H1 (cell line): ENCODE results near the gene MARCKS. TPM values are rescaled to one million over a fixed set of nuclear protein-coding genes. Genes with fewer than 3 reads are reported as not detected.

Experiments used
- CTCF ChIA-PET: fragments of 300-600 bp; sonication (Branson Sonifier 250); formaldehyde crosslinking; loops from one replicate; lab custom pipeline; 2021; ENCODE audit not compliant: partially characterized antibody; lab: Charles Lee
- POLR2A ChIA-PET: fragments of 300-600 bp; sonication (Branson Sonifier 250); formaldehyde crosslinking; loops from one replicate; lab custom pipeline; 2021; ENCODE audit warnings: inconsistent platforms; ENCODE audit not compliant: partially characterized antibody; lab: Charles Lee
- DNase-seq, 2 experiments: peaks; one replicate each; pipeline versions ENCODE4 v3.0.0 to v3.0.0-alpha.2; 2010 to 2022; ENCODE audit warnings: low spot score in 2 of 2, low read depth in 1 of 2, mixed read lengths in 1 of 2
- FAIRE-seq: peaks from 2 replicates; lab custom pipeline; 2011; peaks lifted over from hg19 to GRCh38; lab: Jason Lieb, UNC
- H2AFZ ChIP-seq: 2 replicates; pipeline ENCODE4 v1.8.1; 2012; ENCODE audit warnings: low read length, inconsistent platforms
- H2AK5ac ChIP-seq: 2 replicates; pipeline ENCODE4 v1.6.1; 2013; ENCODE audit warnings: low read depth, low read length
- H2BK120ac ChIP-seq: replicated peaks from 2 replicates; pipeline ENCODE3; 2013; ENCODE audit warnings: low read depth, low read length, inconsistent platforms
- H2BK12ac ChIP-seq: 2 replicates; pipeline ENCODE4 v1.6.1; 2013; ENCODE audit warnings: low read depth, low read length
- H2BK15ac ChIP-seq: 2 replicates; pipeline ENCODE4 v1.6.1; 2013; ENCODE audit warnings: low read length
- H2BK20ac ChIP-seq: 2 replicates; pipeline ENCODE4 v1.6.1; 2013; ENCODE audit warnings: low read length
- H2BK5ac ChIP-seq: 2 replicates; pipeline ENCODE4 v1.6.1; 2013; ENCODE audit warnings: low read depth, low read length
- H3K14ac ChIP-seq: 2 replicates; pipeline ENCODE4 v1.6.1; 2013; ENCODE audit warnings: inconsistent platforms; ENCODE audit not compliant: insufficient read length
- H3K18ac ChIP-seq: 2 replicates; pipeline ENCODE4 v1.6.1; 2013; ENCODE audit warnings: low read length; ENCODE audit errors: extremely low read depth
- H3K23ac ChIP-seq: 2 replicates; pipeline ENCODE4 v1.6.1; 2013; ENCODE audit warnings: inconsistent platforms; ENCODE audit not compliant: insufficient read length
- H3K23me2 ChIP-seq: 2 replicates; pipeline ENCODE4 v1.6.1; 2013; ENCODE audit warnings: low read depth, low read length
- H3K27ac ChIP-seq: 2 replicates; pipeline ENCODE4 v1.6.1; 2011; ENCODE audit warnings: low read depth, low read length, inconsistent platforms
- H3K27me3 ChIP-seq, 4 experiments: replicated peaks in 1 of 4; 1 replicate in 1 of 4; 2 replicates in 3 of 4; pipeline versions ENCODE4 v1.6.1 to v1.8.1; 2011 to 2013; ENCODE audit warnings: low read length in 3 of 4, mild to moderate bottlenecking in 3 of 4, inconsistent platforms in 2 of 4, mixed read lengths in 2 of 4, moderate library complexity in 1 of 4; ENCODE audit not compliant: control insufficient read depth in 3 of 4, insufficient read depth in 3 of 4; ENCODE audit errors: extremely low read depth in 1 of 4
- H3K36me3 ChIP-seq, 4 experiments: 2 replicates each; pipeline versions ENCODE4 v1.6.1 to v1.8.1; 2011 to 2013; ENCODE audit warnings: mild to moderate bottlenecking in 4 of 4, low read length in 3 of 4, moderate library complexity in 2 of 4, control low read depth in 1 of 4, inconsistent platforms in 1 of 4; ENCODE audit not compliant: insufficient read depth in 4 of 4, control insufficient read depth in 2 of 4
- H3K4ac ChIP-seq: replicated peaks from 2 replicates; pipeline ENCODE3; 2013; ENCODE audit warnings: low read length, low read depth, mixed read lengths, inconsistent platforms; ENCODE audit not compliant: insufficient read length
- H3K4me1 ChIP-seq, 4 experiments: replicated peaks in 1 of 4; 1 replicate in 1 of 4; 2 replicates in 3 of 4; pipeline versions ENCODE4 v1.6.1 to v1.8.1; 2011 to 2013; ENCODE audit warnings: low read length in 3 of 4, inconsistent platforms in 2 of 4, mixed read lengths in 1 of 4; ENCODE audit not compliant: insufficient read depth in 4 of 4, control insufficient read depth in 3 of 4
- H3K4me2 ChIP-seq, 2 experiments: 2 replicates each; pipeline versions ENCODE4 v1.6.1 to v1.8.1; 2011 to 2013; ENCODE audit warnings: low read depth in 2 of 2, low read length in 2 of 2, control low read depth in 1 of 2, inconsistent platforms in 1 of 2, mild to moderate bottlenecking in 1 of 2; ENCODE audit not compliant: insufficient read depth in 1 of 2
- H3K4me3 ChIP-seq, 4 experiments: fragments of 200-600, 300-600 bp in 1 of 4; sonication (generic), shearing (Covaris generic), sonication (Bioruptor Twin) in 1 of 4; 2 replicates each; pipeline versions ENCODE4 v1.5.1 to v1.8.1; 2011 to 2016; ENCODE audit warnings: low read length in 4 of 4, low read depth in 3 of 4, control low read depth in 2 of 4, inconsistent platforms in 2 of 4, mild to moderate bottlenecking in 2 of 4, mixed read lengths in 1 of 4, moderate library complexity in 1 of 4; ENCODE audit not compliant: insufficient read depth in 2 of 4; ENCODE audit errors: extremely low read depth in 1 of 4
- H3K56ac ChIP-seq: replicated peaks from 2 replicates; pipeline ENCODE3; 2013; ENCODE audit warnings: low read depth, mild to moderate bottlenecking, mixed read lengths, low read length, inconsistent platforms; ENCODE audit not compliant: insufficient read length
- H3K79me1 ChIP-seq: 2 replicates; pipeline ENCODE4 v1.6.1; 2013; ENCODE audit warnings: low read depth, low read length, control low read depth
- H3K79me2 ChIP-seq, 2 experiments: 2 replicates each; pipeline versions ENCODE4 v1.6.1 to v1.8.1; 2012 to 2013; ENCODE audit warnings: low read length in 2 of 2, mild to moderate bottlenecking in 2 of 2, inconsistent platforms in 1 of 2; ENCODE audit not compliant: insufficient read depth in 2 of 2, control insufficient read depth in 1 of 2
- H3K9ac ChIP-seq, 4 experiments: replicated peaks in 1 of 4; 1 replicate in 1 of 4; 2 replicates in 3 of 4; pipeline versions ENCODE4 v1.6.1 to v1.8.1; 2011 to 2013; ENCODE audit warnings: low read depth in 3 of 4, low read length in 3 of 4, control low read depth in 2 of 4, mild to moderate bottlenecking in 2 of 4, moderate library complexity in 2 of 4, inconsistent platforms in 1 of 4; ENCODE audit errors: extremely low read depth in 1 of 4
- H3K9me3 ChIP-seq, 2 experiments: 2 replicates each; pipeline versions ENCODE4 v1.6.1 to v1.8.1; 2012 to 2013; ENCODE audit warnings: mild to moderate bottlenecking in 2 of 2, moderate library complexity in 2 of 2, control low read depth in 1 of 2, inconsistent platforms in 1 of 2, low read depth in 1 of 2, low read length in 1 of 2, mixed read lengths in 1 of 2; ENCODE audit not compliant: insufficient read depth in 2 of 2
- H4K20me1 ChIP-seq, 2 experiments: replicated peaks in 1 of 2; 2 replicates each; pipeline versions ENCODE3 to v1.8.1; 2011 to 2013; ENCODE audit warnings: inconsistent platforms in 2 of 2, low read length in 2 of 2, mild to moderate bottlenecking in 1 of 2; ENCODE audit not compliant: insufficient read depth in 2 of 2, control insufficient read depth in 1 of 2
- H4K5ac ChIP-seq: 2 replicates; pipeline ENCODE4 v1.6.1; 2013; ENCODE audit warnings: low read length, low read depth, mixed read lengths, inconsistent platforms; ENCODE audit not compliant: insufficient read length
- H4K8ac ChIP-seq: 2 replicates; pipeline ENCODE4 v1.8.0; 2013; ENCODE audit warnings: mild to moderate bottlenecking, moderate library complexity, low read length, inconsistent platforms; ENCODE audit not compliant: insufficient read depth; ENCODE audit errors: extremely low read depth
- H4K91ac ChIP-seq: replicated peaks from 2 replicates; pipeline ENCODE3; 2013; ENCODE audit warnings: low read length, mixed read lengths, inconsistent platforms; ENCODE audit not compliant: insufficient read length
- CREB1 ChIP-seq: IDR thresholded peaks from 2 replicates; pipeline ENCODE4 v1.6.1; 2012; ENCODE audit warnings: inconsistent platforms
- GTF2F1 ChIP-seq: IDR thresholded peaks from 2 replicates; pipeline ENCODE4 v1.6.1; 2012; ENCODE audit warnings: low read depth, low read length, improper control_type of control experiment, borderline replicate concordance
- KDM1A ChIP-seq: fragments of 200-600, 300-600 bp; sonication (generic); IDR thresholded peaks from 2 replicates; pipeline ENCODE4 v1.7.1; 2016; ENCODE audit warnings: mild to moderate bottlenecking, low read length, borderline replicate concordance
- RBBP5 ChIP-seq: IDR thresholded peaks from 2 replicates; pipeline ENCODE4 v1.7.1; 2012; ENCODE audit warnings: low read depth, mild to moderate bottlenecking, inconsistent platforms, low read length, moderate library complexity, borderline replicate concordance
- WGBS, 2 experiments: shearing (Covaris generic) in 1 of 2; methylation state at CpG; one replicate each; pipeline versions ENCODE4 v1.1.6 to v1.1.7; 2013 to 2015; ENCODE audit warnings: low lambda C conversion rate in 2 of 2, mixed read lengths in 2 of 2, inconsistent platforms in 1 of 2, low coverage in 1 of 2, missing lambda C conversion rate in 1 of 2; ENCODE audit not compliant: insufficient replicate concordance in 2 of 2, insufficient coverage in 1 of 2, insufficient read length in 1 of 2; ENCODE audit errors: extremely low coverage in 1 of 2, missing lambda C conversion rate in 1 of 2; 5-methylcytosine and 5-hydroxymethylcytosine counted together
- polyA plus RNA-seq, 7 experiments: library from polyadenylated mRNA; depleted of rRNA in 3 of 7; stranded (reverse) in 5 of 7; unstranded in 2 of 7; fragments of >200 nt in 5 of 7; fragments of 200-250 nt in 2 of 7; gene quantifications; 1 replicate in 5 of 7; 2 replicates in 1 of 7; 4 replicates in 1 of 7; pipeline versions ENCODE4 v1.2.1 to v1.2.3, GENCODE V29; 2011 to 2013; ENCODE audit warnings: missing spikeins in 2 of 7, mixed read lengths in 2 of 7
- total RNA-seq: library from RNA; stranded (reverse); fragmentation: NEBNext Ultra II Directional; extraction: Animal tissue kit (Norgen Biotek cat#: 25700); gene quantifications from 2 replicates; pipeline ENCODE4 v1.2.1, GENCODE V29; 2021
- TF ChIP-seq, protein P1 (sequence below): IDR thresholded peaks from 2 replicates; pipeline ENCODE4 v1.6.1; 2011; ENCODE audit warnings: low read length, improper control_type of control experiment

Gene MARCKS
- total and polyA plus RNA-seq, 2 of the 8 experiments (the other 6 are each of a cell fraction or from before 2014, with no cell fraction given) = 26.6 to 111 TPM

DNA sequence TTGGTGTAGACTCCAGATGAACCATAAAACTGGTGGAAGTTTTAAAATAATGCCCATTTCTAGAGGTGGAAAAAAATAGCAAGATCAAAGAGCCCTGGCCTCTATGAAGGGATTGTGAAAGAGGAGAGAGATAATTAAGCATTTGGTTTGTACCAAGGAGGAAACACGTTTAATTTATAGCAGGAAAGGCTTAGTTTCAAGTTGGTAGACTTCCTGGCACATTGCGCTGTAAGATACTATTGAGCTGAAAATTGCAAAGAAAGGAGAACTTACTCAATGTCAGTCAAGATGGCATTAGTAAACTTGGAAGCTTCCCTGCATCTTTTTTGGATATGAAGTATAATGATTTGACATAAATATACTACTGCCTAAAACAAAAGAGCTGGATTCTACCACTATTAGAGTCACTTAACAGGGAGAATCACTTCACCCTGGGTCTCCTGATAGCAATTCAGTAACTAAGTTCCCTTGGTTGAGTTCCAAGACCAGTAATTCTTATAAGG, 24.4 kb downstream of the MARCKS start:
- Histone ChIP-seq H2BK5ac (no peak overlapping the region), H3K14ac (no peak overlapping the region), H3K4me3 (no peak overlapping the region), H2AFZ (no peak overlapping the region), H4K20me1 (no peaks in the 10 kb centered on the region), H4K8ac (no peak overlapping the region), H3K23me2 (no peaks in the 10 kb centered on the region), H3K18ac (no peak overlapping the region), H2BK20ac (no peak overlapping the region), H3K27me3 (no peaks in the 10 kb centered on the region), H4K5ac (no peak overlapping the region), H3K79me2 (no peaks in the 10 kb centered on the region), H3K36me3 (no peaks in the 10 kb centered on the region), H2BK15ac (no peak overlapping the region; the same call in 1 of the 2 replicates), H3K4ac (no peak overlapping the region), H4K91ac (no peak overlapping the region), H3K9ac (no peak overlapping the region), H3K9me3 (no peaks in the 10 kb centered on the region), H3K79me1 (no peaks in the 10 kb centered on the region), H3K23ac (no peak overlapping the region)
- ChIA-PET CTCF (interaction anchor here (1.0 to 3.7 kb wide), 5 partner anchors 8 to 575 kb away, joined by 3 to 27 read pairs (median 6); no protein-coding TSS in a partner anchor), POLR2A (interaction anchor here (0.7 to 0.9 kb wide), 2 partner anchors 22 to 45 kb away, joined by 3 read pairs; no protein-coding TSS in a partner anchor)
- no peak for DNase-seq
- WGBS, 2 experiments = 58% methylated on average over 2 of the region's 2 CpGs; no CpG with 5 or more reads in 1 of the 2 experiments
- TF ChIP-seq RBBP5 = no peak
- TF ChIP-seq KDM1A = no peak
- TF ChIP-seq CREB1 = no peak
- TF ChIP-seq GTF2F1 = no peak
- TF ChIP-seq, protein P1, sequence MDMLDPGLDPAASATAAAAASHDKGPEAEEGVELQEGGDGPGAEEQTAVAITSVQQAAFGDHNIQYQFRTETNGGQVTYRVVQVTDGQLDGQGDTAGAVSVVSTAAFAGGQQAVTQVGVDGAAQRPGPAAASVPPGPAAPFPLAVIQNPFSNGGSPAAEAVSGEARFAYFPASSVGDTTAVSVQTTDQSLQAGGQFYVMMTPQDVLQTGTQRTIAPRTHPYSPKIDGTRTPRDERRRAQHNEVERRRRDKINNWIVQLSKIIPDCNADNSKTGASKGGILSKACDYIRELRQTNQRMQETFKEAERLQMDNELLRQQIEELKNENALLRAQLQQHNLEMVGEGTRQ = no peak
- TF ChIP-seq, all 59 proteins: peak for 0
- Histone ChIP-seq H2BK12ac (no peak overlapping the region), H3K4me1 (no peaks in the 10 kb centered on the region), H3K4me2 (no peak overlapping the region), H3K56ac (no peak overlapping the region), H2AK5ac (no peak overlapping the region), H3K27ac (no peak overlapping the region), H2BK120ac (no peak overlapping the region)
- FAIRE-seq = no peak
